Muscle of leg (tissue), 11 donors: ENCODE data around the gene AGAP1. TPM values are rescaled to one million over a fixed set of nuclear protein-coding genes. Genes with fewer than 3 reads are reported as not detected.

ENCODE experiments used
- DNase-seq: peaks from one replicate; pipeline ENCODE4 v3.0.0; 2013
- H3K27ac ChIP-seq: one replicate; pipeline ENCODE4 v1.5.1; 2013; ENCODE audit warnings: mild to moderate bottlenecking, low read length, control low read depth
- H3K27me3 ChIP-seq: one replicate; pipeline ENCODE4 v1.6.1; 2013; ENCODE audit warnings: low read length; ENCODE audit not compliant: control insufficient read depth, insufficient read depth
- H3K36me3 ChIP-seq: one replicate; pipeline ENCODE4 v1.6.1; 2013; ENCODE audit warnings: low read length; ENCODE audit not compliant: control insufficient read depth, insufficient read depth
- H3K4me1 ChIP-seq: one replicate; pipeline ENCODE4 v1.6.1; 2013; ENCODE audit warnings: low read length; ENCODE audit not compliant: control insufficient read depth, insufficient read depth
- H3K4me3 ChIP-seq: one replicate; pipeline ENCODE4 v1.5.1; 2013; ENCODE audit warnings: low read length, control low read depth
- H3K9me3 ChIP-seq: replicated peaks from 2 replicates; pipeline ENCODE4 v1.6.1; 2013; ENCODE audit warnings: low read depth, low read length; ENCODE audit not compliant: control insufficient read depth
- whole genome bisulfite sequencing: methylation state at CpG from one replicate; pipeline ENCODE4 v1.1.5; 2013; ENCODE audit warnings: missing lambda C conversion rate; ENCODE audit not compliant: insufficient coverage; 5-methylcytosine and 5-hydroxymethylcytosine counted together
- polyA plus RNA-seq, 8 donors: library from polyadenylated mRNA; unstranded; fragments of 120-200 nt; gene quantifications; one replicate each; pipeline versions ENCODE4 v1.2.1 to v1.2.3, GENCODE V29; 2013; ENCODE audit warnings: inconsistent platforms in 1 of 8, low replicate concordance in 1 of 8; ENCODE audit not compliant: insufficient read length in 8 of 8, insufficient read depth in 1 of 8
- total RNA-seq: library from RNA; stranded (reverse); fragments of 120-200 nt; gene quantifications from one replicate; pipeline ENCODE4 v1.2.4, GENCODE V29; 2013

The AGAP1 gene
- total and polyA plus RNA-seq, 9 donors: 19.1 to 32.0 (median 26.8) TPM

DNA sequence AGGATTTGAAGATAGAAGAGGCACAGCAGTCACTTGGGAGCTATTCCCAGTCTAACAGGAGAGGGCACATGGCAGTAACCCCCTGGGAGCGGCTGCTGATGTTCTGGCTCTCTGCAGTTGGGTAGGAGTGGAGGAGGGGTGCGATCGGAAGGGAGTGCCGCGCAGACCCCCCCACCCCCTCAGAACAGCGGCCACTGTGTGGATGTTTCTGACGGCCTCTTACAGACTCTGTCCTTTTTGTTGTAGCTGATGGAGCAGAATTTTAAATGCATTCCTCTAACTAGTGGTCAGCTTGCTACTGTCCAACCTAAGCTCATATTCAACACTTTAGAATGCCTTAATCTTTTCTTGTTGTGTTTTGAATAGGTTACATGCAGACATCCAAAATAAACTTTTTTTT, 127.9 kb downstream of the AGAP1 start:
- H3K36me3 ChIP-seq: no peaks in the 10 kb centered on the region
- no peaks in the 10 kb centered on the region for H3K27me3 ChIP-seq
- no peak overlapping the region for H3K27ac ChIP-seq
- no peak overlapping the region for H3K4me3 ChIP-seq
- H3K9me3 ChIP-seq: no peaks in the 10 kb centered on the region
- WGBS: no CpG with 5 or more reads among the region's 7 CpGs
- peaks cover 35% of the 10 kb centered on the region for H3K4me1 ChIP-seq
- DNase-seq: no peak

DNA sequence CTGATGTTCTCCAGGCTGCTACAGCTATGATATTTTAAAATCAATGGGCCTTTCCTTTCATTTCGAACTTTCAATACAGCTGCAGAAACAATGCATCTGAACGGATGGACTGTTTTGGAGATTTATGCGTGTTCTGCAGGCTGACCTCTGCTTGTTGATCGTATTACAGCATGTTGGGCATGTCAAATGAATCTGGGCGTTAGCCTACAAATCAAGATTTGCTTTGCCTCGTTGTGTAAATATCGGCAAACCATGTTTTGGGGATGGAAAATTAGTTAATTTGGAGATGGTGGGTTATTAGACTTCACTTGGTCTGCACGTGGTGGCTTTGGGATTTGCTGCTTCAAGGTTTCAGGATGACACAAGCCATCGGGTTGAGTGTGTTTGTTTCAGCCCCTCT, 129.3 kb downstream of the AGAP1 start:
- no peaks in the 10 kb centered on the region for H3K9me3 ChIP-seq
- no peaks in the 10 kb centered on the region for H3K27me3 ChIP-seq
- no peaks in the 10 kb centered on the region for H3K36me3 ChIP-seq
- no peak overlapping the region for H3K4me3 ChIP-seq
- peak; percentile 67 for DNase-seq
- H3K27ac ChIP-seq: peak overlapping the region; percentile 80
- H3K4me1 ChIP-seq: peaks cover 35% of the 10 kb centered on the region
- 40% methylated on average over 3 of the region's 9 CpGs for WGBS

DNA sequence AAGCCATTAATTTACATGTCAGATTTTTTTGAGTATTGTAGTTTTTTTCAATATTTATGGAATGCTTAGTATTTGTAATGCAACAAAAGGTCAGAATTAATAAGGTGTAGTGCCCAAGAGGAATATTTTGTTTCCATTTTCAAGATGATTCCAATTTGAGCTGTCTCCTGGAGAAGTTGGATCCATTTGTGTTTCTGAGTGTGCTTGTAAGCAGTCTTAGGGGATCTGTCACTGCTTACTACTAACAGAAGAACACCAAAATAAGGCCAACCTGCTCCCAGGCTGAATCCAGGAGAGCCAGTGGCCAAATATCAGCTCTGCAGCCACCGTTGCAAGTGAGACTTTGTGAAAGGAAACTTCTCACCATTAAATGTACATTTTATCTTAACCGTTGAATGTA, 129.9 kb downstream of the AGAP1 start:
- Histone ChIP-seq H3K4me3 (no peak overlapping the region), H3K36me3 (no peaks in the 10 kb centered on the region), H3K27me3 (no peaks in the 10 kb centered on the region), H3K9me3 (no peaks in the 10 kb centered on the region), H3K27ac (peak overlapping the region; percentile 80), H3K4me1 (peaks cover 37% of the 10 kb centered on the region)
- peak; percentile 54 for DNase-seq
- no CpG with 5 or more reads among the region's 2 CpGs for WGBS

DNA sequence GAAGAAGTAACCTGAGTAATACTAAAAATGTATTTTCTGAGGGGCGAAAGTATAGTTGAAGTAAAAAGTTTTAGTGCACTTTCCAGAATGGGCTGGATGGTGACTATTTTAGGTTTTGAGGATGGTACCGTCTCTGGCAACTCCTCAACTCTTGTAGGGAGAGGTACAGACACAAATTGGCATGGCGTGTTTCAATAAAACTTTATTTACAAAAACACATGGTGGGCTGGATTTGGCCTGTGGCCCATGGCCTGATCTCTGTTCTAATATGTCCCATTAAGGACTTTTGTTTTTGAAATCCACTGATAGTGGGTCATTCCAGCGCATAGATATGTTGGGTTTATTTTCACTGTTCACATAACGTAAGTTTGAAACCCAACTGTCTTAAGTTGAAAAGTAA, 132.8 kb downstream of the AGAP1 start:
- H3K4me1 ChIP-seq: peaks cover 28% of the 10 kb centered on the region
- H3K36me3 ChIP-seq: no peaks in the 10 kb centered on the region
- no peaks in the 10 kb centered on the region for H3K27me3 ChIP-seq
- no peak overlapping the region for H3K4me3 ChIP-seq
- DNase-seq: no peak
- WGBS: no CpG with 5 or more reads among the region's 5 CpGs
- no peak overlapping the region for H3K27ac ChIP-seq
- H3K9me3 ChIP-seq: no peaks in the 10 kb centered on the region

DNA sequence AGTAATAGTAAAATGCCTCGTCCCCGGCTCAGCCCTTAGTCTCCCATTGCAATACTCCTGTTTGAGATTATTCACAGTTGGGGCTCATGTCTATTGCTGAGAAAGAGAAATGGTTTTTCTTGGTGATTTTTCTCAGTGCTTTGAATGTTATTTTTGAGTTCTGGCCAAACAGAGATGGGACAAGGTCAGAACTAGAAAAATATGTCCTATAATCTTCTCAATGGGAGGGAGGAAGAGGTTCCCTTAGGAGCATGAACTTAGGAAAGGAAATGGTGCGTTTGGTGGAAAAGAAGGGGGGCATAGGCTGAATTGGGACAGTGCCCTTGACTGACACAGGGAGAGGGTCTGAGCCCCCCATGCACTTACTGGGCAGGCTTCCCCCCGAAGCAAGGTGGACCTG, 133.8 kb downstream of the AGAP1 start:
- Histone ChIP-seq H3K9me3 (no peaks in the 10 kb centered on the region), H3K27ac (peak overlapping the region; percentile 7), H3K36me3 (no peaks in the 10 kb centered on the region), H3K4me3 (no peak overlapping the region), H3K4me1 (peaks cover 20% of the 10 kb centered on the region), H3K27me3 (no peaks in the 10 kb centered on the region)
- DNase-seq: peak; percentile 55
- WGBS: 33% methylated on average over 1 of the region's 4 CpGs

DNA sequence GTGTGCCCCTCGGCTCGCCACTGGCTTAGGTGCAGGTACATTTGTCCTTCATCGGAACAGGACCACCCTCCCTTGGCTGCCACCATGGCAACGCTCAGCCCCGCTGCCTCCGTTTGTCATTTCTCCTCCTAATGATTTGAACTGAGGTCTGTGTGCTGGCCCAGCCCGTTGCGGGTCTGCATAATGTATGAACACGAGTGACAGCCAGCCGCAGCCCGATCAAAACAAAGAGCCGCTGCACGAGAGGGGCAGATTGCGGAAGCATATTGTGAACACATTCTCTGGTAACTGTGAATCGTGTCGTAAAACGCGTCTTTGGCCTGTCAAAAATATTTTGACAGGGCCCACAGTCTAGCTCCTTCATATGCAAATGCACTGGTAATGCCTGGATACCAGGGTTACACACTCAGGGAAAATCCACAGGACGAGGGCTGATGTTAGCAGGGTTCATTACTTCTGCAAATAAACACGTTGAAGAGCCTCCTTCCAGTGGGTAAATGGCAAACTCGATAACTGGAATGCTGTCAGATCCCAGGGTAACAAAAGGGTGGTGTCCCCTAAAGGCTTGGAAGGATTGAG, 137.0 kb downstream of the AGAP1 start:
- no peaks in the 10 kb centered on the region for H3K27me3 ChIP-seq
- 82% methylated on average over 19 of the region's 21 CpGs for WGBS
- H3K4me3 ChIP-seq: no peak overlapping the region
- H3K27ac ChIP-seq: no peak overlapping the region
- H3K4me1 ChIP-seq: peaks cover 11% of the 10 kb centered on the region
- DNase-seq: no peak
- H3K36me3 ChIP-seq: no peaks in the 10 kb centered on the region
- H3K9me3 ChIP-seq: no peaks in the 10 kb centered on the region

DNA sequence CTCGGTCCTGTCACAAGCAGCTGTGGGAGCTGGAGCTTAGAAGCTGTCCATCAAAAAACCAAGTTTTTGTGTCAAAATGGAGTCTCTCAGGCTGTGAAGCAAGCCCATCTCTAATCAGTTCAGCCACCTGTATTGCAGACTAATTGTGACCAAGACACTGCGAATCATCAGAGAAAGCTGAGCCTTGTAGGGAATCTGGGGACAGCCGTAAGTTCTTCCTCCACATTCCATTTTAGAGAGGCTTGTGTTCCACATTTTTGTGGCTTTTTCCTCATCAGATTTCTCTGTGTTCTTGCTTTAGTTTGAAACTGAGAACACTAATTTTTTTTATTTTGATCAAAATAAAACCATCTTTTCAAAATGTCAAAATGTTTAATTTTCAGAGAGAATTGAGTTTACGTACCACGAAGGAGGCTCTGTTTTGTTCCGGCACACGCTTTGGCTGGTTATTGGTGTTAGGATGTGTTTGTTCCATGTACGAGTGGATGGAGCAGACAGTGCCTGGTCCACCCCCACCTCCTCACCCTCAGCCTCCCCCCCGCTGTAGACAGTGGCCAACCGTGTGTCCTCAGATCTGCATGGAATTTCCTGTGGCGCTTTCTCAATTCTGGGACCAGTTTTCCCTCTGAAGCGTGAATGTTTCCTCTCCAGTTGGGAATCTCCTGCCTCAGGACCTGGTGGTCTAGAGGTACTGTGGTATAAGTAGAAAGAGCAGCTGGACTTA, 140.8 kb downstream of the AGAP1 start:
- Histone ChIP-seq H3K4me3 (no peak overlapping the region), H3K36me3 (no peaks in the 10 kb centered on the region), H3K4me1 (peaks cover 28% of the 10 kb centered on the region), H3K27ac (no peak overlapping the region), H3K9me3 (no peaks in the 10 kb centered on the region), H3K27me3 (no peaks in the 10 kb centered on the region)
- no peak for DNase-seq
- WGBS: 50% methylated on average over 3 of the region's 12 CpGs

DNA sequence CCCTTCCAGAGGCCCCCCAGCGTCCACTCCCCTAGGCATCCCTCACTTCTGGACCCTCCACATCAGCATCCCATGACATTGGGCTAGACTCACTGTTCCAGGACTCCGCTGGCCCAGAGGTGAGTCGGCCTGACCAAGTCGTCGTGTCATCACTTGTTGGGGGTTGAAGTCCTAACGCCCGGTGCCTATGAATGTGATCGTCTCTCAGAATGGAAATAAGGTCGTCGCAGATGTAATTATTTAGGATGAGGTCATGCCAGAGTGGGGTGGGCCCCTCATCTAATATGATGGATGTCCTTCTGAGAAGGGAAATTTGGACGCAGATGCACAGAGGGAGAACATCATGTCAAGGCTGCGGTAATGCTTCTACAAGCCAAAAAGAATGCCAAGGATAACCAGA, 142.7 kb downstream of the AGAP1 start:
- DNase-seq: no peak
- H3K27ac ChIP-seq: no peak overlapping the region
- no peaks in the 10 kb centered on the region for H3K9me3 ChIP-seq
- WGBS: 87% methylated on average over 8 of the region's 12 CpGs
- H3K27me3 ChIP-seq: no peaks in the 10 kb centered on the region
- no peak overlapping the region for H3K4me3 ChIP-seq
- peaks cover 45% of the 10 kb centered on the region for H3K4me1 ChIP-seq
- no peaks in the 10 kb centered on the region for H3K36me3 ChIP-seq

DNA sequence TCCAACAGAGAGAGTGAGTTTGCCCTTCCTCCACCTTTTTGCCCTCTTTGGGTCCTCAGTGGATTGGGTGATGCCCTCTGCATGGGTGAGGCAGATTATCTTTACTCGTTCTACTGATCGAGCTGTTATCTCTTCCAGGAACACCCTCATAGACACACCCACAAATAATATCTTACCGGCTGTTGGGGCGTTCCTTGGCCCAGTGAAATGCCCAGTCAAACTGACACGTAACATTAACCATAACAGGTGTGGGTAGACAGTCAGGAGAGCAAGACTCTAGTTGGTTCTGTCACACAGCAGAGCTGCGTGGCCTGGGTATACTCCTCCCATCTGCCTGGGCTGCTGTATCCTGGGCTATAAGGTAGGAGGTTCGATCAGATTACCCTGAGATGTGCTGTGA, 144.1 kb downstream of the AGAP1 start:
- Histone ChIP-seq H3K9me3 (no peaks in the 10 kb centered on the region), H3K36me3 (no peaks in the 10 kb centered on the region), H3K27ac (peak overlapping the region; percentile 93), H3K4me3 (no peak overlapping the region), H3K27me3 (no peaks in the 10 kb centered on the region), H3K4me1 (peaks cover 59% of the 10 kb centered on the region)
- WGBS: 70% methylated on average over 5 of the region's 7 CpGs
- DNase-seq: no peak

DNA sequence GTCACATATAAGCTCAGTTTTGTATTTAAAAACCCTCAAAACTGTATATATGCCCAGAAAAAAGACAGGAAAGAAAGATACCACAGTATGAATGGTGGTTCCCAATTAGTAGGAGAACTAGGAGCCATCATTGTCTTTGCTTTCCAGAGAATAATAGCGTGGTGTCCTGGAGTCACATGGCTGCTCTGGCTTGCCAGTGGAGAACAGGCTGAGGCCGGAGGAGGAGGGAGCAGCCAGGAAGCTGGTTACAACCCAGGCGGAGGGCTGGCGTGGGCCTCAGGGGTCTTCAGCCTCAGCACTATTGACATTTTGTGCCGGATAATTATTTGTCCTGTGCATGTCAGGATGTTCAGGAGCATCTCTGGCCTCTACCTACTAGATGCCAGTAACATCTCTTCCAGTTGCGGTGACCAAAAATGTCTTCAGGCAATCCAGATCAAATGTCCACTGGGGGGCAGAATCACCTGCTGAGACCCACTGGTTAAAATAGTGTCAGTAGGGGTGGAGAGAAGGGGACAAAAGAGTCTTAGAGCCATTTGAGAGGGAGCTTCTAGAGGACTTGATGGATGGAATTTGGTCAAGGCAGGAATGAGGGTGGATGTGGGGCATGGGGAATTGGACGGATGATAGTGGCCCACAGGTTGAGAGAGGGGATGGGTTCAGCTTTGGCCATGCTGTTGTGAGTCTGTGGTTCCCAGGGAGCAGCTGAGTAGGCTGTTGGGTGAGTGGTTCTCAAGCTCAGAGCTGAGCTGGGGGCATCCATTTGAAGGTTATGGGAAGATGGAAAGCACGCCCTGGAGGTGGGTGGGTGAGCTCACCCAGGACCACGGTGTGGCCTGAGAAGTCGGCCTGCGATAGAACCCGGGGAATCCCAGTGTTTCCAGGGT, 144.9 kb downstream of the AGAP1 start:
- Histone ChIP-seq H3K36me3 (no peaks in the 10 kb centered on the region), H3K9me3 (no peaks in the 10 kb centered on the region), H3K27me3 (no peaks in the 10 kb centered on the region), H3K27ac (peak overlapping the region; percentile 93), H3K4me1 (peaks cover 62% of the 10 kb centered on the region), H3K4me3 (no peak overlapping the region)
- WGBS: 66% methylated on average over 11 of the region's 12 CpGs
- DNase-seq: no peak
